Urinary bladder (tissue), 4 donors: ENCODE results near the gene ROBO1. TPM values are rescaled to one million over a fixed set of nuclear protein-coding genes. Genes with fewer than 3 reads are reported as not detected.

Experiments
- DNase-seq: peaks from one replicate; pipeline ENCODE4 v3.0.0-alpha.2; 2015; ENCODE audit errors: extremely low spot score
- H3K27ac ChIP-seq: one replicate; pipeline ENCODE4 v1.5.1; 2013; ENCODE audit warnings: low read depth, mild to moderate bottlenecking, moderate library complexity
- H3K36me3 ChIP-seq: one replicate; pipeline ENCODE4 v1.6.1; 2013; ENCODE audit warnings: mild to moderate bottlenecking, moderate library complexity; ENCODE audit not compliant: insufficient read depth
- H3K4me1 ChIP-seq: one replicate; pipeline ENCODE4 v1.6.1; 2013; ENCODE audit warnings: mild to moderate bottlenecking, moderate library complexity; ENCODE audit not compliant: insufficient read depth
- H3K4me3 ChIP-seq: one replicate; pipeline ENCODE4 v1.5.1; 2013; ENCODE audit warnings: low read depth, low read length
- WGBS: extraction: QIAGEN DNeasy Blood & Tissue Kit; methylation state at CpG from one replicate; pipeline ENCODE4 v1.1.7; 2013; 5-methylcytosine and 5-hydroxymethylcytosine counted together
- polyA plus RNA-seq: library from polyadenylated mRNA; stranded (reverse); fragments of 200-250 nt; gene quantifications from one replicate; pipeline ENCODE4 v1.2.3, GENCODE V29; 2013
- total RNA-seq: library from RNA; depleted of rRNA; stranded (reverse); fragments of >200 nt; gene quantifications from one replicate; pipeline ENCODE4 v1.2.3, GENCODE V29; 2014
- donor health status: healthy with polysubstance abuse.
- donor health status: healthy.

Gene ROBO1
- total and polyA plus RNA-seq, 2 donors: 14.0 to 67.0 TPM

DNA sequence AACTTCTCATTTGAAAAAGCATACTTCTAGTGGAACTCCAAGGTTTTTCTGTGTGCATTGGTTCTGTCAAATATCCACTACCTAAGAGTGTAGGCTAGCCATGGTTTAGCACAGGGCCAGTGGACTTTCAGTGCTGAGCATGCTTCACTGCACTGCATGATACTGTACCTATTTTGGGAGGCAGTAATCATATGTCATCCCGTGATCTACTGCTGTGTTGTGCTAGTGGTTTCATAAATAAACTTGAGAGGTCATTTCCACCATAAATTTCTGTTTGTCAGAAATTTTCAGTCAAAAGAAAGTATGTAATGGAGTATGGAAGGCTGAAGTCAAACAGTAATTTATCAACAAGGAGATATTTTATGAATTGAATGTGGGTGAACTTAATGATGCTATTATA lies 203.6 kb downstream of the ROBO1 start:
- DNase-seq: no peak
- Histone ChIP-seq H3K36me3 (no peaks in the 10 kb centered on the region), H3K4me1 (no peaks in the 10 kb centered on the region), H3K4me3 (no peak overlapping the region), H3K27ac (no peak overlapping the region)
- 69% methylated on average over 1 of the region's 1 CpG for WGBS

DNA sequence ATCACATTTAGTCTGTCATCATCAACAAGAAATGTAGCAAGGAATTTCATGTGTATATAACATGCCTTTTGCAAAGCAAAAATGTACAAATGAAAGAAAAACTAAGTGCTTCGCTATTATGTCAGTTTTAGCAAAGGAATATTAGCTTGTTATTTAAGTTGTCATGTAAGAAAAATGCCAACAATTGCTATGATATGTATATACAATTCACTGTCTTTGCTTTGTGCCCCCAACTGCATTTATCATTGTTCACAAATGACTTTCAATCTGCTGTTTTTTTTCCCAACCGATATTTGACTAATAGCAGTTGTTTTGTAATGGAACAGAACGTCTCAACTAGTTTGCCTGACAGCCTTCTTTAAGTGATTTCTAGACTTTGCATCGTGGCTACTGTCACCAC lies 207.1 kb downstream of the ROBO1 start:
- 79% methylated on average over 4 of the region's 4 CpGs for WGBS
- Histone ChIP-seq H3K27ac (no peak overlapping the region), H3K36me3 (no peaks in the 10 kb centered on the region), H3K4me1 (no peaks in the 10 kb centered on the region), H3K4me3 (no peak overlapping the region)
- no peak for DNase-seq

DNA sequence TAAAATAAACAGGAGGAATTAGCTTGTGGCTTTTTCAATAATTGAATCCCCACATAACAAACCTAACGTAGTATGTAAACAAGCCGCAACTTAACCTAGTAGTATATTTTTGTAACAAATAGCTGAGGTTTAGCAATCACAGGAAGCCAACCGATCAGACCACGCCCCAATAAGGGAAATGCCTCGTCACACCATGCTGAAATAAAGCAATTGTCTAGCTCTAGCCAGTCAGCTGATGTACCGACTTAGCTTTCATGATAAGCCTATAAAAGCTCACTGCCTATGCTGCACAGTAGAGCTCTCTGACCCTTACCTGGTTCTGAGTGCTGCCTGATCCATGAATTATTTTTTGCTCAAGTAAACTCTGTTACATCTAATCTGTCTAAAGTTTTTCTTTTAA lies 208.9 kb downstream of the ROBO1 start:
- no peaks in the 10 kb centered on the region for H3K36me3 ChIP-seq
- WGBS: 72% methylated on average over 6 of the region's 6 CpGs
- H3K4me3 ChIP-seq: no peak overlapping the region

DNA sequence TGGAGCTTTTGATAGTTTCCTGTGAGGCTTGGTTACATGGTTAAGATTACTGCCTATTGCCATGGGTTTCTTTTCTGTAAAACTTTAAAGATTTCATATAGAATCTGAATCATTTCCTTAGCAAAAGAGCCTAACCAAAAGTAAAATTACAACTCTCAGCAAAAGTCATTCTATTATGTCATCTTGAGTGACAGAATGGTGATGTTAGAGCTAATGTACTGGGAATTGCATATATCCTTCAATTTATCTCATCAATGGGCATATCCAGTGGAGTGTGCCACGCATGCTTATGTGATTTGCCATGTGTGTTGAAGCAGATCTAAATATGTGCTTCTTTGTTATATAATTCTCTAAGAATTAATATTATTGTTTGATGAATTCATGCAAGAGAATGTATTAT lies 212.1 kb downstream of the ROBO1 start:
- DNase-seq: no peak
- WGBS: 91% methylated on average over 1 of the region's 1 CpG
- H3K4me1 ChIP-seq: no peaks in the 10 kb centered on the region
- no peak overlapping the region for H3K27ac ChIP-seq
- no peak overlapping the region for H3K4me3 ChIP-seq
- H3K36me3 ChIP-seq: no peaks in the 10 kb centered on the region

More for the DNA sequence above, 208.9 kb downstream of the ROBO1 start:
- H3K4me1 ChIP-seq: no peaks in the 10 kb centered on the region
- no peak overlapping the region for H3K27ac ChIP-seq
- DNase-seq: no peak

DNA sequence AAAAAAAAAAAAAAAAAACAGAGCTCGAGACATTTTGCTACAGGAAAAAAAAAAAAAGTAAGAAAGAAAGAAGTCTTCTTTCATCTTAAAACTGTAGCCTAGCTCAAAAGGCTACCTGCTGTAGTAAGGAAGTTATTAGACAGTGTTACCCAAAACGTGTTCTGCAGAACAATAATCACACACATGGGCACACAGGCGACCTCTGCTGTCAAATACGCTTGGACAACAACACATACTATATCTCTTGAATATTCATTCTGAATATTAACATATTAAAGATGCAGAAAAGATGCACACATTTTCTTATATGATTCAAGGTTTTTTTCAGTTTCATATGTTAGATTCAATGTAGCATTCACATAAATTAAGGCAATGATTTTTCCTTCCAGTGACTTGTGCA lies 215.8 kb downstream of the ROBO1 start:
- Histone ChIP-seq H3K4me1 (no peaks in the 10 kb centered on the region), H3K36me3 (no peaks in the 10 kb centered on the region), H3K27ac (no peak overlapping the region), H3K4me3 (no peak overlapping the region)
- WGBS: 55% methylated on average over 4 of the region's 4 CpGs
- no peak for DNase-seq

DNA sequence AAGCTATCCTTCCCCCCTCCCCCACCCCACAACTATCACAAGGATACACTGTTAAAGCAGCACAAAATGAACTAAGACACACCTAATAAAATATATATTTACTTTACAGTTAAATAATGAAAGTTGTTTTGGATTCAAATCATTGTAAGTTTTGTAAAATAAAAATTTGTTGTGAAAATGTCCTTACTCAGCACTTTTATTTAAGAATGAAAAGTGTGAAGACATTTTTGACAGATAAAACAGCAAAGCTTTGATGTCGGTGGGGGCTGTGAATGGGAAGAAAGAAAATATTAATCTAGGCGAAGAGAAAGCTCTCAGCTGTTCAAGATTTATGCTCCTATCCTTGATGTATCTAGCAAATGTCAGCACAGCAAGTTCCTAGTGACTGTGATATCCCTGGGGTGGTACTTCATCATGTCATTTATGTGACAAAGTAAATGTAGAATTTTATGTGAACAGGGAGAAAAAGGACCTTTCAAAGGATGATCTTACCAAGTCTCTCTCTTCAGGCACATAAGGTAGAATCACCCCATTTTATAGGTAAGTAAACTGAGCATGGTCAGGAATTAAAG lies 216.4 kb downstream of the ROBO1 start:
- Histone ChIP-seq H3K4me3 (no peak overlapping the region), H3K27ac (no peak overlapping the region), H3K4me1 (no peaks in the 10 kb centered on the region), H3K36me3 (no peaks in the 10 kb centered on the region)
- WGBS: 65% methylated on average over 2 of the region's 2 CpGs
- no peak for DNase-seq

DNA sequence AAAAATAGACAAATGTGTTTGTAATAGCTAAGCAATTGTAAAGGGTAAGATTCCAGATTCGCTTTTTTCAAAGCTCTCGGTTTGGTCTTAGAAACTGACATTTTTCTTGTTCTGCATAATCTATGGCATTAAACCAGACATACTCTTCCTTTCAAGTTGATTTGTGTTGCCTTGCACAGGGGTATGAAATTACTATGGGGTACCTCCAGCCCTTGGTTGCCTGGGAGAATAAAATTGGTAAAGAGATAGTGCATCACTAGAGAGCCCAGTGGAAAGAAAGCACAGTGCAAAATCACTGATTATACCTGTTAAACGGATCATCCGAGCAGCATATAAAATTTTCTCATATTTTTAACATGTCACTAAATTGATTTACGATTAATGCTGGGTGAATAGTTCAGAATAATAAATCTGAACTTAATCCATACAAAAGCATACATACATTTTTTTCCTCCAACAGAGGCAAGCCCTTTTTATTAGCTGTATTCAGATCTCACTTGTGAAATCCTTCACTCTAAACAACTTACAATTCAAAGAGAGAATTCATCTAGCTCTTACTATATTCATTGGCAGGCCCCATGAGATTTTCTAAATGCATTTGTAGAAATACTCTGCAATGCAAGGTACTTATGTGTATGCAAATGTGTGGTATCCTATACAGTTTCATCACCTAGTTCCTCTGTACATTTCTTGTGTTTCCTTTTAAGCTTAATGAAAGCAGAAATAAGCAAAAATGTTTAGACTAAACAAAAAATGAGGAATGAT lies 224.4 kb downstream of the ROBO1 start:
- WGBS: 54% methylated on average over 5 of the region's 5 CpGs
- Histone ChIP-seq H3K4me1 (no peaks in the 10 kb centered on the region), H3K36me3 (no peaks in the 10 kb centered on the region), H3K27ac (no peak overlapping the region), H3K4me3 (no peak overlapping the region)
- no peak for DNase-seq

DNA sequence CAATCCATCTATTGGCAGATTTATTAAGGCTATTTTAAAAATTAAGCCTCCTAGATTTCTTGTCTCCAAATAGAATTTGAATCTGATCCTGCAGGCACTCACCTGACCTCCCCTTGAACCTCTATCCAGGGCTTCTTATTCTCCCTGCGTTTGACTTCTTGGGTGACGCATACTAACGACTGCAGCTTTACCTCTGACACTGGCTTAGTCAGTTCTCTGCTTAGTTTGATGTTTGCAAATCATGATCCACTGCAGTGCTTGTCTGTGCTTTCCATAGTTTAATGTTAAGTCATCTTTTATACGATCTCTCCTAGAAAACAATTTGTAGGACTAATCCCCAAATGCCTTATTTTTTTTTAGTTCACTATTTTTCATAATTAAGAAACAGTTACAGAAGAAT lies 233.1 kb downstream of the ROBO1 start:
- no peak for DNase-seq
- no peaks in the 10 kb centered on the region for H3K36me3 ChIP-seq
- 43% methylated on average over 4 of the region's 4 CpGs for WGBS
- no peak overlapping the region for H3K27ac ChIP-seq
- no peaks in the 10 kb centered on the region for H3K4me1 ChIP-seq
- H3K4me3 ChIP-seq: no peak overlapping the region

DNA sequence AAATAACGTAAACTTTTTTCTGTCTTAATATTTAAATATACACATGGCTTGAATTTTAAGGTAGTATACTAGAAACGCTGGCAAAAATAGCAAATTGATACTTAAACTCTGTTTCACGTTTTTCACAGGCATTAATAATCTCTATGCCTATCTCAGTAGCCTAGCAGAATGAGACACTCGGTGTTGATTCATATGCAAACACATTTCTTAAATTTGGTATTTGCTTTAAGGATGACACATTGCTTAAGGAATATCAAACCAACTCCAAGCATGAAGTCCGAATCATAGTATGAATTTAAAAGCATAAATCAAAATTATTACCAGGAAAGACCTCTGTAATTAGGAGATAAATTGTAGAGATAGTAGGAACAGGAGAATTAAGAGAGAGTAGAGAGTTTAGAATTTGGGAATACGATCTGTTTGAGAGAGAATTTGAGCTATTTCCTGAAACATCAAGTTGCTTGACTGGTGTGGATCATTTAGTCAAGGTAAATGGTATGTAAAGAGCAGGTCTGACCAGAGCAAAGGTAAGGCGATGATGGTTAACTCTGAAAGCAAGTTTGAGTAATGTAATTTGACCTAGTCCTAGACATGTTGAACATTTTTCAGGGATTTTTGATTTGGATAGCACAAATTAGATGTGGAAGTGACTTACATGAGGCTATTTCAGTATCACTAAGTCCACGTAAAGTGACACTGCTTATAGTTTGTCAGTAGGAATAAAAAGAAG lies 236.1 kb downstream of the ROBO1 start:
- DNase-seq: no peak
- H3K4me1 ChIP-seq: no peaks in the 10 kb centered on the region

DNA sequence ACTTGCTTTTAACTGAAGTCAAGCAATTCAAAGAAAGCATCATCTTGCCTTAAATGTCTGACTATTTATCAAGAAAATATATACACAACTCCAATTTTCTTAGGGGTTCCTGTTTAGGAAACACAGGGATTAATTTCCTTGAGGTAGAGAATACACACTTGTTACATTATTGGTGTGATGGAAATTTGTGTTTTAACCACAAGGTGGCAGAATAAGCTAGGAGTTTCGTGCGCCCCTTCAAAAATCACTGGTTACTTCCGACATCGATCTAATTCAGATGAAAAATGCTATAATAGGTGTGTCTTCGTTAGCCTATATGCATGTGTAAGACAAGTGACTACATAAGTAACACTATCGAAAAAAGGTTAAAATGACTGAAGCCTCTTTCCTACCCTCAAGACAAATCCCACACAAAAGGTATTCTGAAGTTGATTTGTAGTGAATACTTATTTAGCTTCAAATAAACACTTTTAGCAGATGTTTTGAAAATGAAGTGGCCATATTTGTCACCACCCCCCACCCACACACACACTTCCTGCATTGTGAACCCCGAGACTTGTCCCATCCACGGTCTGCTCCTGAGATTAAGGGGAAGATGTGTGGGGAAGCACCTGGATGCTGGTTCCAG lies 246.5 kb downstream of the ROBO1 start:
- DNase-seq: no peak
- Histone ChIP-seq H3K4me3 (no peak overlapping the region), H3K27ac (no peak overlapping the region), H3K4me1 (no peaks in the 10 kb centered on the region), H3K36me3 (no peaks in the 10 kb centered on the region)
- 15% methylated on average over 8 of the region's 8 CpGs for WGBS

More for the DNA sequence above, 236.1 kb downstream of the ROBO1 start:
- WGBS: 83% methylated on average over 8 of the region's 8 CpGs
- Histone ChIP-seq H3K36me3 (no peaks in the 10 kb centered on the region), H3K4me3 (no peak overlapping the region), H3K27ac (no peak overlapping the region)

DNA sequence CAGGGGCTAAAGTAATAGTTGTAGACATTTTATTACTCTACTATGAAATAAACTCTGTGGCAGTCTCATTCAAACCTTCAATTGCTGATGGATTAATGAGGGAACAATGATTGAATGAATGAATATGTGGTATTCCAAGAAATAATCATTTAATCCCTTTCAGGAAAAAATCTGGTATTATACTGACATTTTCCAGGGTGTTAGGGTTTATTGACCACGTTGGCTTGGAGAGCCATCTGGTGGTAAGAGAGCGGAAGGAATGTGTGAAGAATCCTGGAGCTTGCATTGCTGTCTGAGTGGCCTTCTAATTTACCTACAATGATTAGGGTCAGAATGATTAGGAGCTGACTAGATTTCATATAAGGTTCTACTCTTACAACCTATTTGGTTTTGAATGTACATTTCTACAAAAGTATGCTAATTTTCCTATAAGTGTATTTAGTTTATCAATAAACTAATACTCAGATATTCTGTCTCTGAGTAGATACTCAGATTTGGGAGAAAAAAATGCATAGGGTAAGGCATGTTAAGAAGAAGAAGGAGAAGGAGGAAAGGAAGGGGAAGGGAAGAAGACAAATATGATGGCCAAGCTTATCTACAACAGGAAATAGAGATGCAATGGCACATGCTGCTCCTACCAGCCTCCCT lies 249.9 kb downstream of the ROBO1 start:
- 32% methylated on average over 2 of the region's 2 CpGs for WGBS

DNA sequence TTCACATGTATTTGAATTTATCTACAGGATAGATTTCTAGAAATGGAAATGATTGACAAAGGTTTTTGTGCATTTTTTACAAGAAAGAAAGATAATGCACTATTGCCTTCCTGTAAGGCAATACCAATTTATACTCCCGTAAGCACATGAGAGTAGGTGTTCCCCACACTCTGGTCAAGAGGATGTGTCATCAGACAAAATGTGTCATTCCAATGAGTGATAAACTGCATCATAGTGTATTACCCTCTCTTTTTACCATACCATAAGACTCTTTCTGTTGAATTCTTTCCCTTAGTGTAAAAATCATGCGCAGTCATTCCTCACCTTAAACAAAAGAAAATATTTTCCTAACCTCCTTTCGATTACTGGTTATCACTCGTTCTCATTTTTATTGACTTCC lies 251.0 kb downstream of the ROBO1 start:
- no peaks in the 10 kb centered on the region for H3K36me3 ChIP-seq
- 82% methylated on average over 4 of the region's 4 CpGs for WGBS
- H3K27ac ChIP-seq: no peak overlapping the region
- no peak for DNase-seq
- H3K4me3 ChIP-seq: no peak overlapping the region
- H3K4me1 ChIP-seq: no peaks in the 10 kb centered on the region

More for the DNA sequence above, 249.9 kb downstream of the ROBO1 start:
- Histone ChIP-seq H3K4me1 (no peaks in the 10 kb centered on the region), H3K36me3 (no peaks in the 10 kb centered on the region), H3K4me3 (no peak overlapping the region), H3K27ac (no peak overlapping the region)
- DNase-seq: no peak

DNA sequence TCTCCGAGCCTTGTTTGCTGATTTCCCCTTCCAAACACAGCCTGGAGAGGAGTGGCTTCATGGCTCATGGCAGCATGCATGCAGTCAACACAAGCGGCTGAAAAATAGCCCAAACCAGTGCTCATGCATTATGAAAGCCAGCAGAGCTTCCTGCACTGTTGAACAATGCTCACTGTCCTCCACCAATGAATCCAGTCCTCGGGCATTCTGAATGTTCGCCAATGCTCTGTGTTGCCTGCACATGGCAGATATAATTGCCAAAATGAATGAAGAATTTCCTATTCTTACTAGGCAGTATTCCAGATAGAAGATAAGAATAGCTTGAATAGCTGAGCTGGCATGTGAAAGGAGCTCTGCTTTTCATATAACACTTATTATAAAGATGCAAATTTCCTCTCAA lies 252.7 kb downstream of the ROBO1 start:
- H3K36me3 ChIP-seq: no peaks in the 10 kb centered on the region
- no peak overlapping the region for H3K4me3 ChIP-seq
- H3K27ac ChIP-seq: no peak overlapping the region
- no peaks in the 10 kb centered on the region for H3K4me1 ChIP-seq
- no peak for DNase-seq
- 24% methylated on average over 4 of the region's 4 CpGs for WGBS
